Measurements from ENCODE around the gene NBPF26.
"Not testable (repeated sequence)": the region's sequence is repeated elsewhere in the genome, so short reads cannot be mapped to it uniquely, and the experiment has no call there.

The NBPF26 gene

GRCh38 chr1:120723715-120724402 is at the start of gene NBPF26:
Gene NBPF26, plus strand, starts transcription at chr1:120723945.
- DNase-seq, result not testable (repeated sequence)

- DNase-seq, result not testable (repeated sequence)
Measured at GRCh38 chr1:120680106-120680819, 43.5 kb upstream of the NBPF26 start.

- DNase-seq, result not testable (repeated sequence)
Measured at GRCh38 chr1:120680938-120681337, 42.8 kb upstream of the NBPF26 start.

GRCh38 chr1:120684397-120684796 is 39.3 kb upstream of the NBPF26 start:
- not testable (repeated sequence) for DNase-seq

- not testable (repeated sequence) for DNase-seq
Measured at GRCh38 chr1:120685622-120686021, 38.1 kb upstream of the NBPF26 start.

- DNase-seq, result not testable (repeated sequence)
Measured at GRCh38 chr1:120687250-120687649, 36.5 kb upstream of the NBPF26 start.

- not testable (repeated sequence) for DNase-seq
Measured at GRCh38 chr1:120700807-120701562, 22.8 kb upstream of the NBPF26 start.

GRCh38 chr1:120723358-120723714 is 409 bp upstream of the NBPF26 start:
- DNase-seq, result not testable (repeated sequence)

GRCh38 chr1:120724507-120724906 is 762 bp downstream of the NBPF26 start:
- not testable (repeated sequence) for DNase-seq

- DNase-seq, result not testable (repeated sequence)
Measured at GRCh38 chr1:120728811-120729210, 5.1 kb downstream of the NBPF26 start.

- not testable (repeated sequence) for DNase-seq
Measured at GRCh38 chr1:120769090-120769489, 45.3 kb downstream of the NBPF26 start.

GRCh38 chr1:120805452-120805851 is 81.7 kb downstream of the NBPF26 start:
- not testable (repeated sequence) for DNase-seq

- DNase-seq, result not testable (repeated sequence)
Measured at GRCh38 chr1:120811822-120812221, 88.1 kb downstream of the NBPF26 start.

GRCh38 chr1:120825051-120825450 is 101.3 kb downstream of the NBPF26 start:
- not testable (repeated sequence) for DNase-seq

GRCh38 chr1:120826623-120827022 is 102.9 kb downstream of the NBPF26 start:
- DNase-seq, result not testable (repeated sequence)

GRCh38 chr1:120844186-120844944 is 120.6 kb downstream of the NBPF26 start:
- peak; percentile 61 for DNase-seq

GRCh38 chr1:120844945-120845330 is 121.2 kb downstream of the NBPF26 start:
- DNase-seq, result not testable (repeated sequence)

- not testable (repeated sequence) for DNase-seq
Measured at GRCh38 chr1:120849400-120850286, 125.9 kb downstream of the NBPF26 start.

GRCh38 chr1:120850287-120850536 is 126.5 kb downstream of the NBPF26 start:
- not testable (repeated sequence) for DNase-seq

- DNase-seq, result peak; percentile 95
Measured at GRCh38 chr1:120850537-120851421, 127.0 kb downstream of the NBPF26 start.

- DNase-seq, result not testable (repeated sequence)
Measured at GRCh38 chr1:120858144-120858543, 134.4 kb downstream of the NBPF26 start.

Data from DMS 273 treated with DMSO at 0.1 percent for 48 hours (cell line).